Measurements from ENCODE around the gene LMAN1. TPM values are rescaled to one million over a fixed set of nuclear protein-coding genes. Genes with fewer than 3 reads are reported as not detected.

Gene LMAN1
- total RNA-seq, 1 experiment from 2014 or later, result 73.7 TPM

DNA sequence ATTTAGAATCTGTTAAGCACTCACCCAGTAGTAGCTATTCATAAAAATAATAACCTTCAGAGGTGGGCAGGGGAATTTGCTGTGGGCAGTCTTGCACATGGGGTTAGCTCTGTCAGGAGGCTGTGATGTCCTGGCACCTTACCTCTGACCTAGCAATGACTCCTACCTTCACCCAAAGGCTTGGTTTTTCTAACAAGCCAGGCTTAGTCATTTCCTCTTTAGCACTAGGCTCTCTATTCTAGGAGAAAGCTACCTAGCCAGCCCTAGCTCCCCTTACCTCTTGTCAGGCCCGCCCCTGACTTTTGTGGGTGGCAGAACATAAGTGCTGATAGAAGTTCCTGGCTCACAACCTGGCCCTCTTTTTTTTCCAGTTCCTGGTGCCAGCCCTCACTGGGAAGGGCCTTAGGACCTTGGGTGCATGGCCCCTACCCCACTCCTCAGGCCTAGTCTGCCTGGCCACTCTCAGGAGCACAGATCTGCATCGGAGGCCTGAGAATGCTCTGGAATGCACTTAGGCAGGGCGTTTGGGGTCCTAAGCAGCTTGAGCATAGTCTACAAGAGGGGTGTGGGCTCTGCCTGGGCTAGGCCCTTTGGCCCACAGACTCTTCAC lies 58.3 kb downstream of the LMAN1 start:
- Histone ChIP-seq H2AFZ (ENCODE audit: low read depth, low read length, poor library complexity, severe bottlenecking) (no peak overlapping the region), H3K4me1 (ENCODE audit: control insufficient read depth in 1 of 2, insufficient read depth in 2 of 2, low read length in 2 of 2) (peaks cover 0 to 10% of the 10 kb centered on the region in 2 experiments; a peak in 2 of 4 replicates), H4K20me1 (ENCODE audit: insufficient read depth) (no peaks in the 10 kb centered on the region), H3K9me2 (ENCODE audit: insufficient read depth) (no peaks in the 10 kb centered on the region), H3K4me2 (ENCODE audit: low read length) (peak overlapping the region; percentile 38), H3K79me2 (ENCODE audit: insufficient read depth, low read length) (no peaks in the 10 kb centered on the region), H3K4me3 (replicated peaks in 1 of 2; ENCODE audit: low read depth in 1 of 2, low read length in 2 of 2) (no peak overlapping the region), H3K9me3 (ENCODE audit: control insufficient read depth in 1 of 2, insufficient read depth in 1 of 2, low read depth in 1 of 2, low read length in 2 of 2) (no peaks in the 10 kb centered on the region), H3K36me3 (ENCODE audit: control insufficient read depth in 1 of 2, insufficient read depth in 2 of 2, low read length in 2 of 2) (no peaks in the 10 kb centered on the region), H3K27ac (ENCODE audit: low read depth, low read length) (no peak overlapping the region), H3K27me3 (ENCODE audit: insufficient read depth, low read length) (peaks cover 11% of the 10 kb centered on the region; the same call in 1 of the 2 replicates), H3K9ac (ENCODE audit: low read length) (no peak overlapping the region)
- DNase-seq (ENCODE audit: low read depth, low spot score) (no peak), ATAC-seq (peak; percentile 34; the same call in 1 of the 2 replicates)
- BruUV-seq (replicated peaks), result no TSS peak
- ChIA-PET POLR2A (interaction anchor here (1.1 kb wide), 1 partner anchor 11 kb away, joined by 3 read pairs; no protein-coding TSS in a partner anchor), RAD21 (ENCODE audit: low non-redundant PET in 1 of 2, low total read pairs in 2 of 2, uncharacterized antibody in 2 of 2, unreplicated experiment in 2 of 2) (no interaction called here), CTCF (interaction anchor here (1.7 kb wide), 1 partner anchor 101 kb away, joined by 3 read pairs; no protein-coding TSS in a partner anchor)
- intact Hi-C loops (cut with micrococcal nuclease), result no loop called here
- peak; percentile 20; the same call in 1 of the 2 replicates for TF ChIP-seq SP1 (IDR thresholded peaks at IDR 0.05; ENCODE audit: low read depth)
- no peak for TF ChIP-seq EZH2phosphoT487 (IDR thresholded peaks at IDR 0.05; ENCODE audit: borderline replicate concordance)

DNA sequence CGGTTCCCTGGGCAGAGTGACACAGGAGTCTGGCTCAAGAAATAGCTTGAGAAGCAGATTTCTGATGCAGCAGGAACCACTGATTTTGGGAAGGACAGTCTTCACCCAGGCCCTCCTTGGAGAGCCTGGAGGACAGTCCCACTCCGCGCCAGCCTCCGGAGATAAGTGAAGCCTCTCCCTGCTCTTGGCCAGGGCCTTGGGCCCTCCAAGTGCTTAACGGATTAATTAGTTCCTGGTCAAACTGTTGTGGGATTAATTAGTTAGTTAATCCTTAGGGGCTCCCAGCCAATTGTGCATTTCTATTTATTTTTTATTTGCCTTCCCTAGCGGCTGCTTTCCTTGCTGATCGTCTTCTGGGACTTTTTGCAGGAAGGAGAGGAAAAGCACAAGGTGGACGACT lies 60.2 kb downstream of the LMAN1 start:
- Histone ChIP-seq H3K79me2 (ENCODE audit: insufficient read depth, low read length) (no peaks in the 10 kb centered on the region), H3K4me1 (ENCODE audit: control insufficient read depth in 1 of 2, insufficient read depth in 2 of 2, low read length in 2 of 2) (peaks cover 0 to 10% of the 10 kb centered on the region in 2 experiments; a peak in 2 of 4 replicates), H4K20me1 (ENCODE audit: insufficient read depth) (no peaks in the 10 kb centered on the region), H3K9ac (ENCODE audit: low read length) (no peak overlapping the region), H3K9me3 (ENCODE audit: control insufficient read depth in 1 of 2, insufficient read depth in 1 of 2, low read depth in 1 of 2, low read length in 2 of 2) (no peaks in the 10 kb centered on the region), H3K9me2 (ENCODE audit: insufficient read depth) (no peaks in the 10 kb centered on the region), H3K4me3 (replicated peaks in 1 of 2; ENCODE audit: low read depth in 1 of 2, low read length in 2 of 2) (no peak overlapping the region), H3K36me3 (ENCODE audit: control insufficient read depth in 1 of 2, insufficient read depth in 2 of 2, low read length in 2 of 2) (no peaks in the 10 kb centered on the region), H2AFZ (ENCODE audit: low read depth, low read length, poor library complexity, severe bottlenecking) (no peak overlapping the region), H3K27ac (ENCODE audit: low read depth, low read length) (no peak overlapping the region), H3K4me2 (ENCODE audit: low read length) (no peak overlapping the region), H3K27me3 (ENCODE audit: insufficient read depth, low read length) (peaks cover 29% of the 10 kb centered on the region; the same call in 1 of the 2 replicates)
- DNase-seq (ENCODE audit: low read depth, low spot score) (no peak), ATAC-seq (no peak)
- RAD21 ChIA-PET (ENCODE audit: low non-redundant PET in 1 of 2, low total read pairs in 2 of 2, uncharacterized antibody in 2 of 2, unreplicated experiment in 2 of 2), result no interaction called here
- intact Hi-C loops (cut with micrococcal nuclease), result no loop called here
- POLR2A ChIA-PET, result no interaction called here
- BruUV-seq (replicated peaks), result no TSS peak
- CTCF ChIA-PET, result interaction anchor here (1.5 kb wide), 1 partner anchor 9 kb away, joined by 3 read pairs; no protein-coding TSS in a partner anchor
- no peak for TF ChIP-seq POLR2AphosphoS5 (IDR thresholded peaks at IDR 0.05; ENCODE audit: low read depth, low read length)
- TF ChIP-seq YY1 (IDR thresholded peaks at IDR 0.05; ENCODE audit: extremely low read depth, insufficient replicate concordance, low read depth, low read length), result no peak
- no peak for TF ChIP-seq SRF (IDR thresholded peaks at IDR 0.05; ENCODE audit: low read depth)
- no peak for TF ChIP-seq SP1 (IDR thresholded peaks at IDR 0.05; ENCODE audit: low read depth)
- TF ChIP-seq, protein P1, sequence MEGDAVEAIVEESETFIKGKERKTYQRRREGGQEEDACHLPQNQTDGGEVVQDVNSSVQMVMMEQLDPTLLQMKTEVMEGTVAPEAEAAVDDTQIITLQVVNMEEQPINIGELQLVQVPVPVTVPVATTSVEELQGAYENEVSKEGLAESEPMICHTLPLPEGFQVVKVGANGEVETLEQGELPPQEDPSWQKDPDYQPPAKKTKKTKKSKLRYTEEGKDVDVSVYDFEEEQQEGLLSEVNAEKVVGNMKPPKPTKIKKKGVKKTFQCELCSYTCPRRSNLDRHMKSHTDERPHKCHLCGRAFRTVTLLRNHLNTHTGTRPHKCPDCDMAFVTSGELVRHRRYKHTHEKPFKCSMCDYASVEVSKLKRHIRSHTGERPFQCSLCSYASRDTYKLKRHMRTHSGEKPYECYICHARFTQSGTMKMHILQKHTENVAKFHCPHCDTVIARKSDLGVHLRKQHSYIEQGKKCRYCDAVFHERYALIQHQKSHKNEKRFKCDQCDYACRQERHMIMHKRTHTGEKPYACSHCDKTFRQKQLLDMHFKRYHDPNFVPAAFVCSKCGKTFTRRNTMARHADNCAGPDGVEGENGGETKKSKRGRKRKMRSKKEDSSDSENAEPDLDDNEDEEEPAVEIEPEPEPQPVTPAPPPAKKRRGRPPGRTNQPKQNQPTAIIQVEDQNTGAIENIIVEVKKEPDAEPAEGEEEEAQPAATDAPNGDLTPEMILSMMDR (IDR thresholded peaks at IDR 0.05 in 2 of 3, conservative IDR thresholded peaks at IDR 0.05 in 1 of 3; ENCODE audit: borderline replicate concordance in 1 of 3, insufficient read depth in 1 of 3, low read depth in 2 of 3, low read length in 2 of 3), result no peak
- TF ChIP-seq POLR2A (IDR thresholded peaks at IDR 0.05; ENCODE audit: borderline replicate concordance, extremely low read depth, insufficient read depth, insufficient read length), result no peak
- no peak for TF ChIP-seq JUND (IDR thresholded peaks at IDR 0.05)
- no peak for TF ChIP-seq EZH2 (IDR thresholded peaks at IDR 0.05)
- TF ChIP-seq CEBPB (IDR thresholded peaks at IDR 0.05; ENCODE audit: low read depth), result no peak
- no peak for TF ChIP-seq CBX3 (IDR thresholded peaks at IDR 0.05; ENCODE audit: low read depth)
- no peak for TF ChIP-seq SIN3A (IDR thresholded peaks at IDR 0.05; ENCODE audit: low read depth)
- no peak for TF ChIP-seq FOSL1 (IDR thresholded peaks at IDR 0.05; ENCODE audit: low read depth)
- TF ChIP-seq ELF1 (IDR thresholded peaks at IDR 0.05; ENCODE audit: borderline replicate concordance, low read depth), result no peak
- no peak for TF ChIP-seq RAD21 (IDR thresholded peaks at IDR 0.05; ENCODE audit: low read depth)
- TF ChIP-seq, protein P2, sequence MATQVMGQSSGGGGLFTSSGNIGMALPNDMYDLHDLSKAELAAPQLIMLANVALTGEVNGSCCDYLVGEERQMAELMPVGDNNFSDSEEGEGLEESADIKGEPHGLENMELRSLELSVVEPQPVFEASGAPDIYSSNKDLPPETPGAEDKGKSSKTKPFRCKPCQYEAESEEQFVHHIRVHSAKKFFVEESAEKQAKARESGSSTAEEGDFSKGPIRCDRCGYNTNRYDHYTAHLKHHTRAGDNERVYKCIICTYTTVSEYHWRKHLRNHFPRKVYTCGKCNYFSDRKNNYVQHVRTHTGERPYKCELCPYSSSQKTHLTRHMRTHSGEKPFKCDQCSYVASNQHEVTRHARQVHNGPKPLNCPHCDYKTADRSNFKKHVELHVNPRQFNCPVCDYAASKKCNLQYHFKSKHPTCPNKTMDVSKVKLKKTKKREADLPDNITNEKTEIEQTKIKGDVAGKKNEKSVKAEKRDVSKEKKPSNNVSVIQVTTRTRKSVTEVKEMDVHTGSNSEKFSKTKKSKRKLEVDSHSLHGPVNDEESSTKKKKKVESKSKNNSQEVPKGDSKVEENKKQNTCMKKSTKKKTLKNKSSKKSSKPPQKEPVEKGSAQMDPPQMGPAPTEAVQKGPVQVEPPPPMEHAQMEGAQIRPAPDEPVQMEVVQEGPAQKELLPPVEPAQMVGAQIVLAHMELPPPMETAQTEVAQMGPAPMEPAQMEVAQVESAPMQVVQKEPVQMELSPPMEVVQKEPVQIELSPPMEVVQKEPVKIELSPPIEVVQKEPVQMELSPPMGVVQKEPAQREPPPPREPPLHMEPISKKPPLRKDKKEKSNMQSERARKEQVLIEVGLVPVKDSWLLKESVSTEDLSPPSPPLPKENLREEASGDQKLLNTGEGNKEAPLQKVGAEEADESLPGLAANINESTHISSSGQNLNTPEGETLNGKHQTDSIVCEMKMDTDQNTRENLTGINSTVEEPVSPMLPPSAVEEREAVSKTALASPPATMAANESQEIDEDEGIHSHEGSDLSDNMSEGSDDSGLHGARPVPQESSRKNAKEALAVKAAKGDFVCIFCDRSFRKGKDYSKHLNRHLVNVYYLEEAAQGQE (IDR thresholded peaks at IDR 0.05; ENCODE audit: low read depth), result no peak

All from HCT116 (cell line).